HG03175 (cell line): ENCODE data around the gene ACSL6.

Source experiments
- ATAC-seq: cut with Tn5 transposase; IDR thresholded peaks from one replicate; pipeline ENCODE4 v1.9.1; 2021; ENCODE audit warnings: mild to moderate bottlenecking, moderate library complexity; ENCODE audit not compliant: unreplicated experiment

ACSL6 gene

GRCh38 chr5:131984956-131985665 lies 26.3 kb downstream of the ACSL6 start:
- no peak for ATAC-seq

DNA sequence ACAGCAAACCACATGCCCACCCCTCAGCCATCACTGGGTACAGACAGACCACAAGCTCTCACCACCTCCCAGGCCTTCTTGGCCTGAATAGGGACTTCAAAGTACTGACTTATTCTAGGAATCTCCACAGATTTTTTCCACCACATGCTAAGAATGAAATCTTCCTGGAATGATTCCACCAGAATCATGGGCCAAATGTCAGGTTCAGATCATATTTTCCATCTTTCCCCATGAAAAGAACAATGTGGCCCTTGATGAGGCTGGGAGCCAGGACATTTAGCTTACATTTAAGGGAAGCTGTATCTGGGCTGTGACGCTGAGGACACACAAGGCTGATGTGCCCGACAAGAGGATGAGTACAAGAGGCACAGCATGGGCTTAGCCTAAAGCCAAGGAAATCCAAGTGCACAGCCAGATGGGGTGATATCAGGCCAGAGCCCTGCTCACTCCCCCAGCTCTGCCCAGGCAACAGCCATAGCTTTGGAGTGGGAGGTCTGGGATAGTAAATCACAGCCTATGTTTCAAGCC lies 28.1 kb downstream of the ACSL6 start:
- no peak for ATAC-seq

GRCh38 chr5:131981516-131981915 lies 29.9 kb downstream of the ACSL6 start:
- no peak for ATAC-seq

DNA sequence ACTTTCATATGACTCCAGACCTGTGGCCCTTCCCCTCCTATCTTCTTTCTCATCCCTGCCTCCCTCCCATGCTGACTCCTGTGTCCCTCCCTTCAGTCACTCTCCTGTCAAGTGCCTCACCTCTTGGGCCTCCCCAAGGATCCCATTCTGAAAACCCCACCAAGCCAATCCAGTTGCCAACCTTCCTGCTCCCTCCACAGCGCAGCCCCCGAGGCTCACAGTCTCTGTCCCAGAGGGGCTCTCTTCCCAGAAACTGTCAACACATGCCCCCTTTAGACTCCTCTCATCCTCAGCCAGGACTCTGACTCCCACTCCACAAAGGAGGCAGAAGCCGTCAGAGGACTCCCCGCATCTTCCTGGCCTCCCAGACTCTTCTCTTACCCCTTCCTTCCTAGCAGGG lies 30.8 kb downstream of the ACSL6 start:
- ATAC-seq, result no peak

DNA sequence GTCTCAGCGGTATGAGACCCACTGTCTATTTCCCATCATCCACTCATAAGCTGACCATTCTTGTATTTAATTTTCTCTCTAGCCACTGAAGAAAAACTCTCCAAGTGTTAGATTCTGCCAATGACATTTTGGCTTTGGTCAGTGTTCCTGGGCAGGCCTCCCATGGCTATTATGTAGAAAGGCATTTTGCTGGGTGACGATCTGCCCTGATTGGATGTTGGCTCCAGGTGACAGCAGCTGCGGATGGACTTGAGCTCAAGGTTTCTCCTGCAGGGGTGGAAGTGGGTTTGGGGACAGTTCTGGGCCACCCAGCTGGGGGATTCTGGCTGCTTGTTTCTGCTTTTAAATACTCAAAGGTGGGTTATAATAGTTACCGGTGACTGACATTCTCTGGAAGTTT lies 31.6 kb downstream of the ACSL6 start:
- ATAC-seq, result no peak

GRCh38 chr5:131977212-131977604 lies 34.2 kb downstream of the ACSL6 start:
- ATAC-seq, result no peak

DNA sequence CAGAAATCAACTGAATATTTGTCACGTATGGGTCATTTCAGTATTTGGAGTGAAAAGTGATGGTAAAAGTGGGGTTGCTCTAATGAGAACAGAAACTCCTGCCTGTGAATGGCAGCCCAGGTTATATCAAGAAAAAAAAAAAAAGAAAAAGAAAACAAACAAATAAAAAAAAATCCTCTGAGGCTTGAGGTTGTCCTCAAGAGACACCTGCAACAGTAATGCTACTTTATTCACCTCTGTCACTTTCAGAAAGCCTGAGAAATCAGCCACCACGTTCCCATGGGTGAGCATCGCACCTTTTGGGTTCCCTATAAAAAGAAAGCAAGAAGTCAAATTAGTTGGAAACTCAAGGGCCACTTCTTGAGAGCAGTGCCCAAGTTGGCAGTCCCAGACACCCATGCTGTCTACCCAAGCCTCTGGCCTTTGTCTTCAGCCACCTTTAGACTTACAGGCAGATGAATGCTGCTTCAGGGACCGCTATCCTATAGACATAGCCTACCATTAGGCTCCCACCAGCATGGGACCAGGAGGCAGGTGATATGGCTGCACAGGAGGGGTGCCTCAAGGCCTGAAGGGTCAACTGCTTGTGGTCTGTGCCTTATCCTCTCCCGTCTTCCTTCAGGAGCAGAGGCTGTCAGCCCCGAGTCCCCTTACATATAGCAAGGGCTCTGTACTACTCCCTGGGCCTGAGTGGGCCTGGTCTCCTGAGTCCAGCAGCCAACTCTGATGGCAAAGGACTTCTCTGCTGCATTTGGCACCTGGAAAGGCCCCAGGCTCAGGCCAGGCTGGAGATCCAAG lies 34.8 kb downstream of the ACSL6 start:
- ATAC-seq, result no peak

DNA sequence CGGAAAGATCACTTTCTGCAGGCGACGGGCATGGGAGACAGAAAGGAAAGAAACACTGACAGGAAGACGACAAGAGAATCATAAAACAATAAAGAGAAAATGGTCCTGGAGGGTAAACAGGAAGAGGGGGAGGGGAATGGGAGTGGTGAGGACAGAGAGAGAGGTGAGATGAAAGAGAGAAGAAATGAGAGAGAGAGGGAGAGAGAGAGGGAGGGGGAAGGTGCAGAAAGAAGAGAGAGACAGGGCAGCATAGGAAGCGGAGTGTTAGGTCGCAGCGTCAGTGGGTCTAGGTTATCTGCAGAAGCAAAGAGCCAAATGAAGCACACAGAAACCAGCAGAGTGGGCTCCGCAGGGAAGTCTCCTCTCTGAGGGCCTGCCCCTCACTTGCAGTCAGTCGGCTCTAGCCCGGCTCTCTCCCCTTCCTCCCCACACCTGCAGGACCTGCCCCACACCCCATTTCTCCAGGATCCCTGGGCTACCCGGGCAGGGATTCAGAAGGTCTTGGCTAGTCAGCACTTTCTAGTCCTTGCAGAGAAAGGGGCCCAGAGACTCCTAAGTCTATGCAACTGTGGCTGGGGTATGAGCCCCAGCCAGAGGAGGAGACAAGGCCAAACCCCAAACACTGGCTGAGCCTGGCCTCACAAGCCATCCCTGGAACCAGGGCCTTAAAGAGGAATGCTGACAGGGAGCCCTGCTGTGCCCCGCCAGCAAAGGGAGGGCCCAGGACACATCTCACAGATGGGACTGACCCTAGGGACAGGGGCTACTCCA lies 36.3 kb downstream of the ACSL6 start:
- ATAC-seq, result no peak

DNA sequence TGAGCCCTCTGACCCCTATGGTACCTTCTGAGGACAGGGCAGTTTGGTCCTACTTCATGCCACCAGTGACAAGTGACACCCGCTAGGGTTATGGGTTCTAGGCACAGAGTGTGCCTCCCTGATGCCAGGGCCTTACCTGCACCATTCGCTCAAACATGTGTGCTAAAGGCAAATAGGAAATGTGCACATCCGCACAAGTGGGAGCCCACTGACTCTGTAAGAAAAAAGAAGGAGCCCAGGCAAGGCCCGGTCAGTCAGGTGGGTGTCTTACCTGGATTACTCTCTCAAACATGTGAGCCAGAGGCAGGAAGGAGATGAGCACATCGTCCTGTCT lies 36.9 kb downstream of the ACSL6 start:
- ATAC-seq, result no peak

DNA sequence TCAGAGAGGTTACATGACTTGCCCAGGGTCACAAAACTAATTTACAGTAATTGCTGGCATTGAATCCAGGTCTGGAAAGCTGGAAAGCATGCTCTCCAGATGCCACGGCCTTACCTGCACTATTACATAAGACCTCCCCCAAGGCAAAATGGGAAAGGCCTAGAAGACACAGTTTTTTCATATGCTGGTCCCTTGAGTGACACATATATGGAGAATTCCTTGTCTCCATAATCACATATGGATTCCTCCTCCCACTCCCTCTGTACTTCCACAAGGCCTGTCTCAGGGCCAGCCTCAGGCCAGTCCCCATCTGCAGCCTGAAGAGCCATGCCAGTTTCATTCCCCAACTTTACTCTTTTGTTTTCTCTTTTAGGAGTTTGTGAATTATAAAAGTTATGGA lies 37.4 kb downstream of the ACSL6 start:
- ATAC-seq, result no peak

DNA sequence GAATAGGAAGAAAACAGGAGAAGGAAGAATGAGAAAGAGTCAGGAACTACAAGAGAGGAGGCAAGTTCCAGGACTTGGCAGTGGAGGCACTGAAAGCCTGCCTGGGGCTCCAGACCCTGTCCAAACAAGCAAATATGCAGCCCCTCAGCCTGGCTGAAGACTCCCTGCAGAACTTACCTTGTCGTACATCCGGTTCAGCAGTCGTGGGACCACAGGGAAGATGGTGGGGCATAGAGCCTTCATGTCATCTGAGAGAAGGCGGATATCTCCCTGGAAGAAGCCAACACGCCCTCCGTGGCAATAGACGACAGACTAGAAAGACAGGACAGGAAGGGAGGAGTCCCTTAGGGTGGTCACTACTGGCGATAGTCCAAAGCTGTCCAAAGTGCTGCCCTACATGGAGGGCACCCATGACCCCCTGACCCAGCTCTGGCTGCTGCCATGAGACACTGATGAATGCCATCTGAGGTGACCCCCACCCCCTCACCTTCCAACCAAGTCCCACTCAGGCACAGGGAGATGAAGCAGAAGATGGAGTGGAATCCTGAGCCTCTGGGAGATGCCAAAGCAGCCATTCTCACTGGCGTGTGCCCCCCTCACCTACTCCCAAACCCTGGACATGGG lies 38.3 kb downstream of the ACSL6 start:
- ATAC-seq, result no peak

DNA sequence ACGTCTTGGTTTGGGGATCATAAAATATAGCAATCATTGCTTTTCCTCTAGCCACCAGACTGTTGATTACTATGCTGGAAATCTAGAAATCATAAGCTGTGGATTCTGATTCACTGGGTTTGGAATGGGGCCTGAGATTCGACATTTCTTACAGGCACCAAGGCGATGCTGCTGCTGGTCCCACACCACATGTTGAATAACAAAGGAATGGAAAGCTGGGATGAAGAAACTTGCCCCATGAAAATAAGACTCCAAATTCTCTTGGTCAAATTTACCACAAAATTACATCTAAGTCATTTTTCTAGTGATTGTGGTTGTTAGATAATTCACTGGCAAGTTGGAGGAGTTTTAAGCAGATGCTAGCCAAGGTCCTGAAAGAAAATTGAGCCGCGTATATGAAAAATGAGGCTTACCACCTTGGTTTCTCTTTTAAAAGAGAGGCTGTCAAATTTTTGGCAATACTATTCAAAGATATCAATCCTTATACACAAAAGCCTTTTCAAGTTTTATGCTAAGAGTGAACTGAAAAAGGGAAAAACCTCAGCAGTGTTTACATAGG lies 43.0 kb downstream of the ACSL6 start:
- ATAC-seq, result no peak

GRCh38 chr5:131966551-131966950 lies 44.9 kb downstream of the ACSL6 start:
- ATAC-seq, result no peak

- no peak for ATAC-seq
These were observed 45.5 kb downstream of the ACSL6 start for GRCh38 chr5:131965826-131966415.

GRCh38 chr5:131959906-131960305 lies 51.6 kb downstream of the ACSL6 start:
- ATAC-seq, result no peak

GRCh38 chr5:131959136-131959535 lies 52.3 kb downstream of the ACSL6 start:
- no peak for ATAC-seq

- no peak for ATAC-seq
These were observed 53.6 kb downstream of the ACSL6 start for GRCh38 chr5:131957721-131958441.

DNA sequence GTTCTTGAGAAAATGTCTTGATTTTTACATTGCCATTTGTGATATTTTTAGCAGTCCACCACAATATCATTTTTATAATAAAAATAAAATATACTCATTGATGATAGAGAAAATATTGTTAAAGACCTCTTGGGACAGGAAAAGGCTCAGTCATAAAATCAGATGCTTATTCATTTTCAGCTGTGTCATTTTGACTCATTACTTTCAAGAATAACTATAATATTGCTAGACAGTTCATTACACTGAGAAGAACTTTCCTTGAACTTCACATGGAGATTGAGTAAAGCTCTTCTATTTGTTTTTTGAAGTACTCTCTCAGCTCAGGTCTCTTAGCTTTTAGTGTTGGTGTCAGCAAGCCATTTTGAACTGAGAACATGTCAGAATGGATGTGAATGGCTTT lies 57.5 kb downstream of the ACSL6 start:
- ATAC-seq, result no peak

DNA sequence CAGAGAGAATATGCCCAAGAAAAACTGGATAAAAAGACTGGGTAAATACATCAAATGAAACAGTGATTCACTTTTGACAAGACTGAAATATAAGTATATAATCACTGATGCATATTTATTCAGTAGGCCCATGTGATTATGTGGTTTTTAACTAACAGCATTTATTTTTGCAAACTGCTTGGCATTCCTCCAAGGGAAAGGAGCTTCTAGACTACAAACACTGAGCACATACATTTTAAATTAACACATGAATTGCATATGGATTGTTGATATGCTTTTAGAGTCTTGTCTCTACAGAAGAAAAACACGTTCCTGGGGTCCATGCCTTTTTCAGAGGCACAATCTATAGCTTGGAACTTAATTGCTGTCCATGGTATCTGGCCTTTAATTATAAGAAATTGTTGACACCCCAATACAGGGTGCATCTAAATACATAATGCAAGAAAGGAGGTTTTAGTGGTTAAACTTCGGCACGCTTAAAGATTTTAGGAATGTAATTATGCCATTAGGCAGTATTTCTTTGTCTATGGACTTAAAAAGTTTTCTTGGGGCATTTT lies 59.1 kb downstream of the ACSL6 start:
- no peak for ATAC-seq

DNA sequence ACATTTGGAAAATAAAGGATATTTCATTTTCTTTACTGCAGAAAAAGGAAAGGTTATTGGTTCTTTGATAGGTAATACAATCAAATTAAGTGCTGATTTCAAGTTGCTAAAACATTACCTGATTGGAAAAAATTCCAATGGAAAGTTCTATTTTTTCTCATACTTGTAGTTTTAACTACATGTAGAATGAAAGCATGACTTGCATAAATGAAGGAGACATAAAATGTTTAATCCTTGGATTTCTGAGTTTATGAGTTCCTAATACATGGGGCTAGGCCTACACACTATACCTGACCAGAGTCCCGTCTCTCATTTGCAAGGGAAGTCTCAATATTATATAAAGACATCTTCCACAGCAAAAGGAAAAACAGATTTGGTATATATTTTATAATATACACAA lies 60.8 kb downstream of the ACSL6 start:
- ATAC-seq, result no peak
